Spinal cord (tissue), 10 donors: Measurements from ENCODE around the gene ZKSCAN2. TPM values are rescaled to one million over a fixed set of nuclear protein-coding genes. Genes with fewer than 3 reads are reported as not detected.

Experiments used
- DNase-seq, 6 donors: peaks; one replicate each; pipeline versions ENCODE4 v3.0.0 to v3.0.0-alpha.2; 2013 to 2015; ENCODE audit warnings: low spot score in 6 of 6, low read depth in 4 of 6
- H3K27ac ChIP-seq: one replicate; pipeline ENCODE4 v1.5.1; 2013; ENCODE audit warnings: low read depth, low read length, control low read depth
- H3K27me3 ChIP-seq: one replicate; pipeline ENCODE4 v1.6.1; 2013; ENCODE audit warnings: low read length; ENCODE audit not compliant: control insufficient read depth, insufficient read depth
- H3K36me3 ChIP-seq: one replicate; pipeline ENCODE4 v1.6.1; 2013; ENCODE audit warnings: low read length; ENCODE audit not compliant: control insufficient read depth, insufficient read depth
- H3K4me1 ChIP-seq: one replicate; pipeline ENCODE4 v1.6.1; 2013; ENCODE audit warnings: low read length; ENCODE audit not compliant: control insufficient read depth, insufficient read depth
- H3K4me3 ChIP-seq: one replicate; pipeline ENCODE4 v1.5.1; 2013; ENCODE audit warnings: low read depth, low read length, control low read depth
- H3K9me3 ChIP-seq: one replicate; pipeline ENCODE4 v1.6.1; 2013; ENCODE audit warnings: low read length; ENCODE audit not compliant: control insufficient read depth, insufficient read depth
- WGBS: methylation state at CpG from one replicate; pipeline ENCODE4 v1.1.5; 2013; ENCODE audit warnings: missing lambda C conversion rate; ENCODE audit not compliant: insufficient coverage; 5-methylcytosine and 5-hydroxymethylcytosine counted together
- polyA plus RNA-seq, 2 donors: library from polyadenylated mRNA; unstranded; fragments of 120-200 nt; gene quantifications; one replicate each; pipeline ENCODE4 v1.2.1, GENCODE V29; 2013; ENCODE audit not compliant: insufficient read length in 2 of 2
- total RNA-seq, 2 donors: library from RNA; depleted of rRNA in 1 of 2; stranded (reverse); fragments of 120-200 nt in 1 of 2; fragments of >200 nt in 1 of 2; gene quantifications; one replicate each; pipeline versions ENCODE4 v1.2.3 to v1.2.4, GENCODE V29; 2013 to 2014
- donor health status: healthy.

The ZKSCAN2 gene
- total and polyA plus RNA-seq, 4 donors: 10.2 to 16.1 (median 11.8) TPM

GRCh38 chr16:25235991-25236390, 21.7 kb downstream of the ZKSCAN2 start:
- 89% methylated on average over 3 of the region's 3 CpGs for WGBS
- Histone ChIP-seq H3K27me3 (no peaks in the 10 kb centered on the region), H3K4me1 (peaks cover 4% of the 10 kb centered on the region), H3K36me3 (peaks cover 11% of the 10 kb centered on the region), H3K27ac (no peak overlapping the region), H3K4me3 (no peak overlapping the region), H3K9me3 (no peaks in the 10 kb centered on the region)
- no peak for DNase-seq

DNA sequence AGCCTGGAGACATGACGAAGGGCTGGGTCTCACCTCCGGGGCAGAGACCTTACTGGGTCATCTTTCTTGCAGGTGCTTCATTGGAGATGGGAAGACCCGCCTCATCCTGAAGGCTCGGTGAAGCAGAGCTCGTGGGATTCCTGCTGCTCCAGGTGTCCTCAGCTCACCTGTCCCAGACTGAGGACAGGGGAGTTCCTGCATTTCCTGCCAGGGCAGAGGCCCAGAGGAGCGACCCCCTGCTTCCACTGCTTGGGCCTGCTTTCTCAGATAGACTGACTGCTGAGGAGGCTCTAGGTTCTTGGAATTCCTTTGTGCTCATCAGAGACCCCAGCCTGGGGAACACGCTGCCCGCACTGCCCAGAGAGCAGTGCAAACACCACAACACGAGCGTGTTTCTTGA, 29.3 kb downstream of the ZKSCAN2 start:
- peaks cover 6% of the 10 kb centered on the region for H3K4me1 ChIP-seq
- WGBS: 84% methylated on average over 10 of the region's 10 CpGs
- no peak overlapping the region for H3K4me3 ChIP-seq
- no peaks in the 10 kb centered on the region for H3K27me3 ChIP-seq
- no peaks in the 10 kb centered on the region for H3K9me3 ChIP-seq
- H3K27ac ChIP-seq: no peak overlapping the region
- no peaks in the 10 kb centered on the region for H3K36me3 ChIP-seq
- no peak for DNase-seq

DNA sequence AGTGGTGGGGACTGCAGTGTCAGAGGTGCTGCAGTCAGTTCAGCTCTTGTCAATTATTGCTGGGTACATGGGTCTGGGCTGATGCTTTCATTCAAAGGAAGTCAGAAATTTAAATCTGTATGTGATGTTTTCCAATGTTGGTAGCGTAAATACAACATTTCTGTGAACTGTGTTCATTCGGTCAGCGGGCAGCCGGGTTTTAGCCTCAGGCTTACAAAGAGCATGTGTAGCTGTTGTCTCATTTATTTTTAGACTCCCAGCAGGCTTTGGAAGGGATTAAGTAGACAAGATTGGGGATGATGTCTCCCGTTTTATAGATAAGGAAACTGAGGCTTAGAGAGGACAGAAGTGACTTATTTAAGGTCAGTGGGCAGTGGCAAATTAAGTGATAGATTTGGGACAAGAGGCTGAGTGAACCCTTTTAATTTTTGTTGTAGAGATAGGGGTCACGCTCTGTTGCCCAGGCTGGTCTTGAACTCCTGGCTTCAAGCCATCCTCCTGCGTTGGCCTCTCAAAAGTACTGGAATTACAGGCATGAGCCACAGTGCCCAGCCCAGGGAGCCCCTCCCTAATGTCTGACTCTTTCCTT, 32.8 kb downstream of the ZKSCAN2 start:
- DNase-seq: no peak
- 89% methylated on average over 7 of the region's 7 CpGs for WGBS
- Histone ChIP-seq H3K27ac (no peak overlapping the region), H3K9me3 (no peaks in the 10 kb centered on the region), H3K4me3 (no peak overlapping the region), H3K36me3 (no peaks in the 10 kb centered on the region), H3K27me3 (no peaks in the 10 kb centered on the region), H3K4me1 (peaks cover 6% of the 10 kb centered on the region)

DNA sequence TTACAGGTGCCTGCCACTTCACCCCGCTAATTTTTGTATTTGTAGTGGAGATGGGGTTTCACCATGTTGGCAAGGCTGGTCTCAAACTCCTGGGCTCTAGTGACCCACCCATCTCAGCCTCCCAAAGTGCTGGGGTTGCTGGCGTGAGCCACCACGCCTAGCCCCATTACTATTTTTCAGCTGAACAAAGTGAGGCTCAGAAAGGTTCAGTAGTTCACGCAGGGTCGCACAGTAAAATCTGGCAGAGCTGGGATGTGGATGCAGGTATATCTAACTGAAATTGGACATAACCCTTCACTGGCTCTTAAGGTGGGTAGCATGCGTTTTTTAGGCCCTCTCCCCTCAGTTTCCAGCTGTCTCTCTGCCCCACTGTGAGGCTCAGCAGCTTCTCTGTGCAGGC, 33.7 kb downstream of the ZKSCAN2 start:
- Histone ChIP-seq H3K27me3 (no peaks in the 10 kb centered on the region), H3K4me3 (no peak overlapping the region), H3K36me3 (no peaks in the 10 kb centered on the region), H3K27ac (no peak overlapping the region), H3K9me3 (no peaks in the 10 kb centered on the region), H3K4me1 (peaks cover 6% of the 10 kb centered on the region)
- 81% methylated on average over 4 of the region's 6 CpGs for WGBS
- DNase-seq: no peak

DNA sequence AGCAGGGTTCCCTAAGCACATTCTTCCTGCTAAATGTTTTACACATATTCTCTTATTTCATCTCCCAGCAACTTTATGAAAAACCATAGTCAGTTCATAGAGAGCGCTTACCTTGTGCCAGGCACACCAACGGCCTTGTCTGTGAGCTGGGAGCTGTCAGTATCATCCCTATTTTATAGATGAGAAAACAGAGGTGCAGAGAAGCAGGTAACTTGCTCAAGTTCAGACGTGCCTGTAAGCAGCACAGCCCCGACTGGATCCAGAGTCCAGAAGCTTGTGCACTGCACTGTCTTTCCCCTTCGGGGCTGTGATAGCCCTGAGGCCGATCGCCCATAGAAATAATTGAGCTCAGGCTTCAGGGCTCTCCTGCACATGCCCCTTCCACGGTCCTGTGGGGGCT, 34.7 kb downstream of the ZKSCAN2 start:
- no peak for DNase-seq
- Histone ChIP-seq H3K4me1 (peaks cover 6% of the 10 kb centered on the region), H3K27me3 (no peaks in the 10 kb centered on the region), H3K36me3 (no peaks in the 10 kb centered on the region), H3K4me3 (no peak overlapping the region), H3K27ac (no peak overlapping the region), H3K9me3 (no peaks in the 10 kb centered on the region)
- WGBS: 76% methylated on average over 4 of the region's 8 CpGs

DNA sequence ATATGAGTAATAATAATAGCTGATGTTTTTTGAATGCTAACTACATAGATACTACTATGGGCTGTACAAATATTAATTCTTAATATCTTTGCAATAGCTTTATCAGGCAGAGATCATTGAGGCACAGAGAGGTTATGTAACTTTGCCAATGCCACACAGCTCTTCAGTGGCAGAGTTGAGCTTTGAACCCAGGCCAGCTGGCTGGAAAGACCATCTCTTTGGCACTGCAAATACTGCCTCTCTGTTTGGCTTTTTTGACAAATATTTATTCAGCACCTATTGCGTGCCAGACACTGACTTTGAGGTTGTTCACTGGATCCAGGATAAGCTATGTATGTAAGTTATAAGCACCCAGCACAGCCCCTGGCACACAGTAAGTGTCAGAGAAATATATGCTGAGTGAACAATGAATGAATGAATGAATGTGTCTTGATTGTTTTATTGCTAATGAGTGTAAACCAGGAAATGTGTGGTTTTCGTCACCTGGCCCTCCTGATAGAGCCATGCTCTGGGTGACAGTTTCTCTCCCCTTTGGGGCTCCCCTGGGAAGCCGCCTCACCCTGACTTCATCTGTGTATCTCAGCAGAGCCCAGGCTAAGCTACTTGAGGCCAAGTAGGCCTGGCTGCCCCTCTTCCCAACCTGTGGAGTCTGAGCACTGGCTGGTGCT, 38.4 kb downstream of the ZKSCAN2 start:
- H3K27me3 ChIP-seq: no peaks in the 10 kb centered on the region
- DNase-seq: no peak
- no peak overlapping the region for H3K27ac ChIP-seq
- H3K4me3 ChIP-seq: no peak overlapping the region
- 90% methylated on average over 3 of the region's 3 CpGs for WGBS
- H3K4me1 ChIP-seq: no peaks in the 10 kb centered on the region
- no peaks in the 10 kb centered on the region for H3K9me3 ChIP-seq
- H3K36me3 ChIP-seq: no peaks in the 10 kb centered on the region

- H3K4me1 ChIP-seq: no peaks in the 10 kb centered on the region
- no CpG with 5 or more reads among the region's 4 CpGs for WGBS
These were observed 39.7 kb downstream of the ZKSCAN2 start for GRCh38 chr16:25217921-25218320.

GRCh38 chr16:25217112-25217511, 40.5 kb downstream of the ZKSCAN2 start:
- H3K27me3 ChIP-seq: no peaks in the 10 kb centered on the region
- WGBS: 88% methylated on average over 16 of the region's 17 CpGs
- no peak overlapping the region for H3K27ac ChIP-seq
- H3K36me3 ChIP-seq: no peaks in the 10 kb centered on the region
- no peak overlapping the region for H3K4me3 ChIP-seq
- no peaks in the 10 kb centered on the region for H3K9me3 ChIP-seq
- DNase-seq: no peak
- H3K4me1 ChIP-seq: no peaks in the 10 kb centered on the region

More at GRCh38 chr16:25217921-25218320, 39.7 kb downstream of the ZKSCAN2 start:
- Histone ChIP-seq H3K36me3 (no peaks in the 10 kb centered on the region), H3K27me3 (no peaks in the 10 kb centered on the region), H3K27ac (no peak overlapping the region), H3K4me3 (no peak overlapping the region), H3K9me3 (no peaks in the 10 kb centered on the region)
- DNase-seq: no peak

DNA sequence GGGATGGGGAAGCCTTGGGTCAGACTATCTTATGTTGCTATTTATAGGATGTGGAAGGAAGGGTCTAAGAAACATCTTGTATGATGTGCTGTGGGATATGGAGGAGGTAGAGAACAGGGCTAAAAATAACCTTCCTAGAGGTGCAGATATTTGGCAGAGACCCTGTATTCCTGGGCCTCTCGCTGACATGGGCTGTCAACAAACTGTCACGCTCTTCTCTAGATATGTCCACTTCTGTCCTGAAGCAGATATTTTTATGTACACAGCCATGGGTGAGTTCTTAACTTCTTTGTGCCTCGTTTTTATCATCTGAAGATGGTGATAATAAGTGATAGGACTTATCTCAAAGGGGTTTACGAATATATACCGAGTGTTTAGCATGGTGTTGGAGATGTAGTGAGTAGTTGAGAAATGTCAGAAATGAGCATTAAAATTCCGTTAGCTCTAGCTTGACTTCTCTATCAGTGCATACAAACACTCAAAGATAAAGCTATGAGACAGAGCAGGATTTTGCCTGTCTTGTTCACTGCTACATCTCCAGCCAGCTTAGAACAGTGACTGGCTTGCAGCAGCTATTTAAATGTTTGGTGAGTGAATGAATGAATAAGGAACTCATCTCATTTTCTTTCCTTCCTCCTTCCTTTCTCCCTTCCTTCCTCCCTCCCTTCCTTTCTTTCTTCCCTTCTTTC, 43.8 kb downstream of the ZKSCAN2 start:
- Histone ChIP-seq H3K4me1 (no peaks in the 10 kb centered on the region), H3K4me3 (no peak overlapping the region), H3K27me3 (no peaks in the 10 kb centered on the region), H3K36me3 (no peaks in the 10 kb centered on the region), H3K9me3 (no peaks in the 10 kb centered on the region), H3K27ac (no peak overlapping the region)
- WGBS: 81% methylated on average over 2 of the region's 6 CpGs
- no peak for DNase-seq

DNA sequence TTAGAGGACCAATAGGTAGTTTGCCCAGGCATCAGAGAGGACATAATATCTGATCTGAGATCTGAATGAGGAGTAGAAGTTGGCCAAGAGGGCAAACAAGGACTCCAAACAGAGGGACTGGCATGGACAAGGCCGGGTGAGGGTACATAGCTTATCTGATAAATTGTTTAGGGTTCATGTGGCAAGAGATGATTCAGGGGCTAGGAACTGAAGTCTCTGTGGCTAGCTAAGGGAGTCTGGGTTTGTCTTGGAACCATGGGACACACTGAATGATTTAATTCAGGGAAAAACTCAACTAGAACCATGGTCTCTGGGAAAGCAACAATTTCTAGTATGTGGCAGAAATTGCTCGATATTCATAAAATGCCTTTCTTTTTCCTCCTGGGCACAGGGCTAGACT, 45.0 kb downstream of the ZKSCAN2 start:
- DNase-seq: no peak
- Histone ChIP-seq H3K27me3 (no peaks in the 10 kb centered on the region), H3K4me3 (no peak overlapping the region), H3K27ac (no peak overlapping the region), H3K36me3 (no peaks in the 10 kb centered on the region), H3K4me1 (no peaks in the 10 kb centered on the region), H3K9me3 (no peaks in the 10 kb centered on the region)
- WGBS: 83% methylated on average over 2 of the region's 2 CpGs
